ENCODE data around the gene RXRG. TPM values are rescaled to one million over a fixed set of nuclear protein-coding genes. Genes with fewer than 3 reads are reported as not detected.
"Not testable (repeated sequence)": the region's sequence is repeated elsewhere in the genome, so short reads cannot be mapped to it uniquely, and the experiment has no call there.

The RXRG gene
- polyA plus RNA-seq, 1 donor (not counting 4 experiments of a cell fraction or from before 2014, with no cell fraction given): not detected

DNA sequence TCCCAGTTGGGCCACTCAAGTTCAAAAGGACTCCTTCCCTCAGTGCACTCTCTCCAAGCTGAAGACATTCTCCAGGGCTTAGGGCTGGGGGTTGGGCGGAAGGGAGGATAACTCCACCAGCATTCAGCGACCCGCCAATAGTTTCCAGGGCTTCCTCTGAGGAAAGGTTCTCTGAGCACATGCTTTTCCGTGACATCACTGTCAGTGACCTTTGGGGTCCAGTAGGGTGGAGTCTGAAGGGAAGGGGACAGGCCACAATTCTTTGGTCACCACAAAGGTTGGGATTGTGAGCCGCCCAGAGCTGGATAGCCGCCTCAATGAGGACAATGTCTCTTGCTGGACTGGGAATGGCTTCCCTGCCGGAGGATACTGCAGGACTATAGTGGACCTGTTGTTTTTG lies 22.8 kb upstream of the RXRG start:
- DNase-seq (ENCODE audit: low read depth, low spot score) (no peak), FAIRE-seq (no peak)
- dilution Hi-C loops (cut with MboI; ENCODE audit: extremely low pct_ligation_motif_present, low sequenced_read_pairs): no loop called here
- Histone ChIP-seq H3K36me3 (ENCODE audit: control insufficient read depth in 2 of 2, extremely low read depth in 1 of 2, insufficient read depth in 2 of 2, low read length in 2 of 2) (no peaks in the 10 kb centered on the region), H2AFZ (ENCODE audit: control insufficient read depth, low read length) (no peak overlapping the region), H3K27me3 (ENCODE audit: control insufficient read depth, extremely low read depth, insufficient read depth, low read length) (peaks cover 57% of the 10 kb centered on the region), H3K4me1 (ENCODE audit: control insufficient read depth, extremely low read depth, insufficient read depth, low read length) (no peaks in the 10 kb centered on the region), H3K9ac (ENCODE audit: control insufficient read depth, extremely low read depth, insufficient read depth, low read length) (no peak overlapping the region), H3K9me3 (ENCODE audit: control insufficient read depth, low read depth, low read length) (no peaks in the 10 kb centered on the region), H3K9me1 (ENCODE audit: control insufficient read depth, extremely low read depth, insufficient read depth, low read length) (no peaks in the 10 kb centered on the region), H4K20me1 (ENCODE audit: control insufficient read depth, extremely low read depth, insufficient read depth, low read length) (no peaks in the 10 kb centered on the region), H3K27ac (ENCODE audit: control insufficient read depth, insufficient read depth, low read length) (no peak overlapping the region), H3K4me3 (ENCODE audit: control insufficient read depth in 2 of 3, extremely low read depth in 1 of 3, insufficient read depth in 2 of 3, low read depth in 1 of 3, low read length in 3 of 3) (no peak overlapping the region), H3K79me2 (ENCODE audit: control insufficient read depth, insufficient read depth, low read length) (no peaks in the 10 kb centered on the region), H3K4me2 (ENCODE audit: control insufficient read depth, extremely low read depth, insufficient read depth, low read depth, low read length) (no peak overlapping the region)
- no peak for TF ChIP-seq EZH2 (IDR thresholded peaks at IDR 0.05; ENCODE audit: low read length)

DNA sequence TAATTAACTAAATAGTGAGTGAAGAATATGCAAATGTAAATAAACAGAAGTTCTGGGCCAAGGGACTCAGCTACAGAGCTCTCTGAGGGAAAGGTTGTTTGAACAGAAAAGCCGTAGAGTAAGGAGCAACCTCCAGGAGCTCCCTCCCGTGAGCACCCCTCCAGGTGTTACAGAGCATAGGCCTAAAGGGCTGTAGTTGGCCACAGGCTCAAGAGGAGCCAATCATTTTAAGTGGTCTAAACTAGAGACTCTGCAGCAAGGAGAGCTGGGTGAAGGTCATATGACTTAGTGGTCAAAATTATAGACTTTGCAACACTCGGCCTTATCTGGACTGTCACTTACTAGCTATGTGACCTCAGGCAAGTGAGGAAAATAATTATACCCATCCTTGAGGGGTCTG lies 19.1 kb upstream of the RXRG start:
- Histone ChIP-seq H3K27ac (ENCODE audit: control insufficient read depth, insufficient read depth, low read length) (no peak overlapping the region), H3K27me3 (ENCODE audit: control insufficient read depth, extremely low read depth, insufficient read depth, low read length) (peaks cover 34% of the 10 kb centered on the region), H4K20me1 (ENCODE audit: control insufficient read depth, extremely low read depth, insufficient read depth, low read length) (no peaks in the 10 kb centered on the region), H3K9ac (ENCODE audit: control insufficient read depth, extremely low read depth, insufficient read depth, low read length) (no peak overlapping the region), H3K9me1 (ENCODE audit: control insufficient read depth, extremely low read depth, insufficient read depth, low read length) (no peaks in the 10 kb centered on the region), H3K79me2 (ENCODE audit: control insufficient read depth, insufficient read depth, low read length) (no peaks in the 10 kb centered on the region), H2AFZ (ENCODE audit: control insufficient read depth, low read length) (no peak overlapping the region), H3K9me3 (ENCODE audit: control insufficient read depth, low read depth, low read length) (no peaks in the 10 kb centered on the region), H3K4me3 (ENCODE audit: control insufficient read depth in 2 of 3, extremely low read depth in 1 of 3, insufficient read depth in 2 of 3, low read depth in 1 of 3, low read length in 3 of 3) (no peak overlapping the region), H3K36me3 (ENCODE audit: control insufficient read depth in 2 of 2, extremely low read depth in 1 of 2, insufficient read depth in 2 of 2, low read length in 2 of 2) (no peaks in the 10 kb centered on the region), H3K4me1 (ENCODE audit: control insufficient read depth, extremely low read depth, insufficient read depth, low read length) (no peaks in the 10 kb centered on the region), H3K4me2 (ENCODE audit: control insufficient read depth, extremely low read depth, insufficient read depth, low read depth, low read length) (no peak overlapping the region)
- FAIRE-seq (no peak), DNase-seq (ENCODE audit: low read depth, low spot score) (no peak)
- no peak for TF ChIP-seq EZH2 (IDR thresholded peaks at IDR 0.05; ENCODE audit: low read length)
- TF ChIP-seq, protein P1, sequence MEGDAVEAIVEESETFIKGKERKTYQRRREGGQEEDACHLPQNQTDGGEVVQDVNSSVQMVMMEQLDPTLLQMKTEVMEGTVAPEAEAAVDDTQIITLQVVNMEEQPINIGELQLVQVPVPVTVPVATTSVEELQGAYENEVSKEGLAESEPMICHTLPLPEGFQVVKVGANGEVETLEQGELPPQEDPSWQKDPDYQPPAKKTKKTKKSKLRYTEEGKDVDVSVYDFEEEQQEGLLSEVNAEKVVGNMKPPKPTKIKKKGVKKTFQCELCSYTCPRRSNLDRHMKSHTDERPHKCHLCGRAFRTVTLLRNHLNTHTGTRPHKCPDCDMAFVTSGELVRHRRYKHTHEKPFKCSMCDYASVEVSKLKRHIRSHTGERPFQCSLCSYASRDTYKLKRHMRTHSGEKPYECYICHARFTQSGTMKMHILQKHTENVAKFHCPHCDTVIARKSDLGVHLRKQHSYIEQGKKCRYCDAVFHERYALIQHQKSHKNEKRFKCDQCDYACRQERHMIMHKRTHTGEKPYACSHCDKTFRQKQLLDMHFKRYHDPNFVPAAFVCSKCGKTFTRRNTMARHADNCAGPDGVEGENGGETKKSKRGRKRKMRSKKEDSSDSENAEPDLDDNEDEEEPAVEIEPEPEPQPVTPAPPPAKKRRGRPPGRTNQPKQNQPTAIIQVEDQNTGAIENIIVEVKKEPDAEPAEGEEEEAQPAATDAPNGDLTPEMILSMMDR (optimal IDR thresholded peaks at IDR 0.05 in 1 of 3, IDR thresholded peaks at IDR 0.05 in 1 of 3, conservative IDR thresholded peaks at IDR 0.05 in 1 of 3; ENCODE audit: extremely low read depth in 1 of 3, insufficient read depth in 2 of 3, low read length in 3 of 3): no peak
- dilution Hi-C loops (cut with MboI; ENCODE audit: extremely low pct_ligation_motif_present, low sequenced_read_pairs): no loop called here

DNA sequence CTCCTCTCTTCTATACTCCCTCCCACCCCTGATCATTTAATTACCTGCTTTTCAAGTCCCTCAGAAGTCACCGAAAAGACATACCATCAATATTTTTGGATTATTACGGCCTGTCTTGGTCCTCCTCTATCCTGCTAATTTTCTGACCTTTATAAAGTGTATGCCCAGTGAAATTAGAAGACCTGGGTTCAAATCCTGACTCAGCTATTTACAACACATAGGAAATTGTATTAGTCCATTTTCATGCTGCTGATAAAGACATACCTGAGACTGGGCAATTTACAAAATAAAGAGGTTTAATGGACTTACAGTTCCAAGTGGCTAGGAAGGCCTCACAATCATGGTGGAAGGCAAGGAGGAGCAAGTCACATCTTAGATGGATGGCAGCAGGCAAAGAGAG lies 14.8 kb upstream of the RXRG start:
- H2AFZ ChIP-seq (ENCODE audit: control insufficient read depth, low read length); H3K36me3 ChIP-seq (ENCODE audit: control insufficient read depth in 2 of 2, extremely low read depth in 1 of 2, insufficient read depth in 2 of 2, low read length in 2 of 2); H4K20me1 ChIP-seq (ENCODE audit: control insufficient read depth, extremely low read depth, insufficient read depth, low read length); H3K4me3 ChIP-seq (ENCODE audit: control insufficient read depth in 2 of 3, extremely low read depth in 1 of 3, insufficient read depth in 2 of 3, low read depth in 1 of 3, low read length in 3 of 3); H3K27me3 ChIP-seq (ENCODE audit: control insufficient read depth, extremely low read depth, insufficient read depth, low read length); H3K4me2 ChIP-seq (ENCODE audit: control insufficient read depth, extremely low read depth, insufficient read depth, low read depth, low read length); H3K27ac ChIP-seq (ENCODE audit: control insufficient read depth, insufficient read depth, low read length); FAIRE-seq; H3K79me2 ChIP-seq (ENCODE audit: control insufficient read depth, insufficient read depth, low read length); dilution Hi-C loops (cut with MboI; ENCODE audit: extremely low pct_ligation_motif_present, low sequenced_read_pairs); H3K9me1 ChIP-seq (ENCODE audit: control insufficient read depth, extremely low read depth, insufficient read depth, low read length); DNase-seq (ENCODE audit: low read depth, low spot score); H3K9ac ChIP-seq (ENCODE audit: control insufficient read depth, extremely low read depth, insufficient read depth, low read length); H3K4me1 ChIP-seq (ENCODE audit: control insufficient read depth, extremely low read depth, insufficient read depth, low read length); H3K9me3 ChIP-seq (ENCODE audit: control insufficient read depth, low read depth, low read length): not testable (repeated sequence)
